Uterus (tissue), 4 donors: ENCODE data around the gene NT5C3B. TPM values are rescaled to one million over a fixed set of nuclear protein-coding genes. Genes with fewer than 3 reads are reported as not detected.

ENCODE experiments used
- DNase-seq, 2 donors: peaks; one replicate each; pipeline ENCODE4 v3.0.0-alpha.2; 2019 to 2020
- H3K27ac ChIP-seq, 2 donors: fragments of 200-600 bp; sonication (generic); 1 replicate in 1 of 2; 2 replicates in 1 of 2; pipeline ENCODE4 v1.5.1; 2016 to 2018
- H3K27me3 ChIP-seq, 2 donors: fragments of 200-600 bp; sonication (generic); one replicate each; pipeline ENCODE4 v1.5.1; 2018 to 2019; ENCODE audit warnings: control low read depth in 1 of 2
- H3K36me3 ChIP-seq, 2 donors: fragments of 200-600 bp; sonication (generic); one replicate each; pipeline ENCODE4 v1.5.1; 2019; ENCODE audit warnings: control low read depth in 1 of 2
- H3K4me1 ChIP-seq, 2 donors: fragments of 200-600 bp; sonication (generic); one replicate each; pipeline ENCODE4 v1.5.1; 2018 to 2019; ENCODE audit warnings: control low read depth in 1 of 2
- H3K4me3 ChIP-seq, 2 donors: fragments of 200-600 bp; sonication (generic); 1 replicate in 1 of 2; 2 replicates in 1 of 2; pipeline ENCODE4 v1.5.1; 2018 to 2019; ENCODE audit warnings: mild to moderate bottlenecking in 1 of 2
- H3K9me3 ChIP-seq, 2 donors: fragments of 200-600 bp; sonication (generic); one replicate each; pipeline ENCODE4 v1.5.1; 2019; ENCODE audit warnings: control low read depth in 1 of 2
- CTCF ChIP-seq, 4 experiments: fragments of 200-600 bp in 2 of 4; fragments of 450-650 bp in 2 of 4; sonication (generic) in 2 of 4; IDR thresholded peaks; one replicate each; pipeline ENCODE4 v1.5.1; 2016 to 2019; ENCODE audit warnings: antibody characterized with exemption in 4 of 4, mild to moderate bottlenecking in 2 of 4, moderate library complexity in 1 of 4
- POLR2A ChIP-seq, 2 donors: fragments of 450-650 bp; IDR thresholded peaks; one replicate each; pipeline ENCODE4 v1.6.1; 2016; ENCODE audit warnings: antibody characterized with exemption in 2 of 2, mild to moderate bottlenecking in 1 of 2, moderate library complexity in 1 of 2
- intact Hi-C: fragments of 100-400 bp; cut with DNase I; formaldehyde crosslinking; loops from one replicate; pipeline ENCODE4 v1.15.1; 2023; ENCODE audit warnings: low total_unique reads
- total RNA-seq, 4 donors: library from RNA; depleted of rRNA in 3 of 4; stranded (reverse); fragments of >200 nt in 3 of 4; gene quantifications; one replicate each; pipeline versions ENCODE4 v1.1.0 to v1.2.4, GENCODE V29; 2014 to 2023
- donor health status: DM: yes; HTN: yes; CAD: no.

NT5C3B gene
- total RNA-seq, 4 donors from 2014 or later, result 32.5 to 77.9 (median 68.1) TPM

GRCh38 chr17:41824086-41824485 is 11.9 kb downstream of the NT5C3B start:
- Histone ChIP-seq H3K4me1 (no peaks in the 10 kb centered on the region), H3K36me3 (no peaks in the 10 kb centered on the region), H3K27me3 (no peaks in the 10 kb centered on the region), H3K4me3 (no peak overlapping the region), H3K27ac (no peak overlapping the region), H3K9me3 (no peaks in the 10 kb centered on the region)
- intact Hi-C loops, result no loop called here
- no peak for DNase-seq
- TF ChIP-seq CTCF (IDR thresholded peaks at IDR 0.05), result no peak
- TF ChIP-seq POLR2A (IDR thresholded peaks at IDR 0.05), result no peak

- intact Hi-C loops, result no loop called here
- H3K27ac ChIP-seq, result no peak overlapping the region
These were observed 12.5 kb downstream of the NT5C3B start for GRCh38 chr17:41823580-41823979.

GRCh38 chr17:41823141-41823524 is 12.9 kb downstream of the NT5C3B start:
- Histone ChIP-seq H3K4me3 (no peak overlapping the region), H3K4me1 (no peaks in the 10 kb centered on the region), H3K27ac (no peak overlapping the region), H3K27me3 (no peaks in the 10 kb centered on the region), H3K36me3 (no peaks in the 10 kb centered on the region), H3K9me3 (no peaks in the 10 kb centered on the region)
- DNase-seq, result no peak
- intact Hi-C loops, result no loop called here
- no peak for TF ChIP-seq POLR2A (IDR thresholded peaks at IDR 0.05)

More at GRCh38 chr17:41823580-41823979, 12.5 kb downstream of the NT5C3B start:
- Histone ChIP-seq H3K36me3 (no peaks in the 10 kb centered on the region), H3K4me1 (no peaks in the 10 kb centered on the region), H3K4me3 (no peak overlapping the region), H3K9me3 (no peaks in the 10 kb centered on the region), H3K27me3 (no peaks in the 10 kb centered on the region)
- TF ChIP-seq POLR2A (IDR thresholded peaks at IDR 0.05) (no peak), CTCF (IDR thresholded peaks at IDR 0.05) (no peak)
- DNase-seq, result no peak

- Histone ChIP-seq H3K36me3 (no peaks in the 10 kb centered on the region), H3K27me3 (no peaks in the 10 kb centered on the region), H3K4me1 (no peaks in the 10 kb centered on the region), H3K4me3 (no peak overlapping the region), H3K9me3 (no peaks in the 10 kb centered on the region), H3K27ac (no peak overlapping the region)
- no peak for DNase-seq
- intact Hi-C loops, result no loop called here
- TF ChIP-seq CTCF (IDR thresholded peaks at IDR 0.05), result no peak
- no peak for TF ChIP-seq POLR2A (IDR thresholded peaks at IDR 0.05)
These were observed 13.6 kb downstream of the NT5C3B start for GRCh38 chr17:41822216-41823140.

DNA sequence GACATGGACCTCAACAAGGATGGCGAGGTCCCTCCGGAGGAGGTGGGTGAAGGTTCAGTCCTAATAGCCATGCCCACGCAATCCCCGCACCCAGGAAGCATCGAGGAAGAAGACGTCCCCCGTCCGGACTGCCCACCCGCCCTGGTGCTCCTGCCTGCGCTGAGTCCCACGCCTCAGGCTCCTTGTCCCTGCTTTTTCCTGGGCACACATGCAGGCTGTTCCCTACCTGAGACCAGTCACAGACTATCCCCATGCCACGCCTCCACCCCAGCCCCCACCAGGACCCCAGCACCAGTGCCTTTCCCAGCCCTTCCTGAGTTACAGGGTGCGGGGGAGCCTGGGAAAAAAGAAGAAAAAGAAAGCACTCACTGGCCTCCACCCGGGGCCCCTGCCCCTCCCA is 14.3 kb downstream of the NT5C3B start:
- DNase-seq, result no peak
- H3K27ac ChIP-seq, result no peak overlapping the region
- no peaks in the 10 kb centered on the region for H3K4me1 ChIP-seq
- H3K27me3 ChIP-seq, result no peaks in the 10 kb centered on the region
- no peaks in the 10 kb centered on the region for H3K9me3 ChIP-seq
- no peak overlapping the region for H3K4me3 ChIP-seq
- TF ChIP-seq CTCF (IDR thresholded peaks at IDR 0.05), result no peak
- TF ChIP-seq POLR2A (IDR thresholded peaks at IDR 0.05), result no peak
- no peaks in the 10 kb centered on the region for H3K36me3 ChIP-seq
- intact Hi-C loops, result no loop called here
